ENCODE measurements around the gene TEDC1.
A peak's percentile ranks its signal among the peaks of the same experiment; 100 is the strongest.

TEDC1 gene

DNA sequence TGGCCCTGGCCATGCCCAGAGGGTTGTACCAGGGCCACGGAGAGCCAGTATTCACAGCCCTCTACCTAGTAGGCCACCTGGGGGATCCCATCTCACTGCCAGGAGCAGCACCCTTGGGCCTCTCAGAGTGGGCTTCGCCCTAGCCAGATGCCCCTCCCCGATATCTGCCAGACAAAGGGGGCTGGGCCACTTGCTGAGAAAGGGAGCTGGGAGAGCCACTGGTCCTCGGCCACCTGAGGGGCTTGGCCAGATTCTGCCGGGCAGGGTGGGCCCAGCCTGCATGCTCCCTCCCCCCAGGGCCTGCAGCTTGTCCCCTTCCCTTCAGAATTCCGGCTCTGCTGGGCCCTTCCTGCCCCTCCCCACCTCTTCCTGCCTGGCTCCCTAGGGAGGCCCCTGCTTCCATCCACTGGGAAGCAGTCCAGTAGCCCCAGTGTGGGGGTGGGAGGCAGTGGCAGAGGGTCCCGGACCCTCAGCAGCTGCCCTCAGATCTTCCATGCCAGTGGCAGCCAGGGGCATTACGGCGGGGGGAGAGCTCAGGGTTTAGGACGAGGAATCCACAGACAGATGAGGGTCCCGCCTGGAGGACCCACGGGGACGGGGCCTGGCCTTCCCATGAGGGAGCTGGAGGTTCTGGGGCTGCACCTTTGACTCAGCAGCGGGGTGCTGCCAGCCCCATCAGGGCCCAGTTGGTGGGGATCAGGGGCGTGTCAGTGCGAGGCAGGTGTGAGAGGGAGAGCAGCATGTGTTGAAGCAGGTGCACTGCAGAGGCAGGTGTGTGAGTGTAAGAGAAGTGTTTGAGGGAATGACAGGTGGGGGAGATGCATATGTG, 14.0 kb upstream of the TEDC1 start:
- FAIRE-seq (no peak), DNase-seq (ENCODE audit: insufficient read length) (no peak)
- TF ChIP-seq POLR2AphosphoS5 (IDR thresholded peaks at IDR 0.05; ENCODE audit: low read depth, low read length) (no peak), TAF1 (IDR thresholded peaks at IDR 0.05; ENCODE audit: borderline replicate concordance, low read depth, low read length) (no peak), POLR2A (IDR thresholded peaks at IDR 0.05; ENCODE audit: low read depth, low read length) (no peak)

- FAIRE-seq = no peak
- no peak for TF ChIP-seq POLR2A (IDR thresholded peaks at IDR 0.05; ENCODE audit: low read depth, low read length)
- TF ChIP-seq POLR2AphosphoS5 (IDR thresholded peaks at IDR 0.05; ENCODE audit: low read depth, low read length) = no peak
- no peak for TF ChIP-seq TAF1 (IDR thresholded peaks at IDR 0.05; ENCODE audit: borderline replicate concordance, low read depth, low read length)
Measured at GRCh38 chr14:105477660-105478397, 13.2 kb upstream of the TEDC1 start.

GRCh38 chr14:105478398-105479251, 12.4 kb upstream of the TEDC1 start:
- TF ChIP-seq POLR2A (IDR thresholded peaks at IDR 0.05; ENCODE audit: low read depth, low read length) (no peak), POLR2AphosphoS5 (IDR thresholded peaks at IDR 0.05; ENCODE audit: low read depth, low read length) (no peak), TAF1 (IDR thresholded peaks at IDR 0.05; ENCODE audit: borderline replicate concordance, low read depth, low read length) (no peak)
- DNase-seq (ENCODE audit: insufficient read length) (no peak), FAIRE-seq (no peak)

More at GRCh38 chr14:105477660-105478397, 13.2 kb upstream of the TEDC1 start:
- no peak for DNase-seq (ENCODE audit: insufficient read length)

DNA sequence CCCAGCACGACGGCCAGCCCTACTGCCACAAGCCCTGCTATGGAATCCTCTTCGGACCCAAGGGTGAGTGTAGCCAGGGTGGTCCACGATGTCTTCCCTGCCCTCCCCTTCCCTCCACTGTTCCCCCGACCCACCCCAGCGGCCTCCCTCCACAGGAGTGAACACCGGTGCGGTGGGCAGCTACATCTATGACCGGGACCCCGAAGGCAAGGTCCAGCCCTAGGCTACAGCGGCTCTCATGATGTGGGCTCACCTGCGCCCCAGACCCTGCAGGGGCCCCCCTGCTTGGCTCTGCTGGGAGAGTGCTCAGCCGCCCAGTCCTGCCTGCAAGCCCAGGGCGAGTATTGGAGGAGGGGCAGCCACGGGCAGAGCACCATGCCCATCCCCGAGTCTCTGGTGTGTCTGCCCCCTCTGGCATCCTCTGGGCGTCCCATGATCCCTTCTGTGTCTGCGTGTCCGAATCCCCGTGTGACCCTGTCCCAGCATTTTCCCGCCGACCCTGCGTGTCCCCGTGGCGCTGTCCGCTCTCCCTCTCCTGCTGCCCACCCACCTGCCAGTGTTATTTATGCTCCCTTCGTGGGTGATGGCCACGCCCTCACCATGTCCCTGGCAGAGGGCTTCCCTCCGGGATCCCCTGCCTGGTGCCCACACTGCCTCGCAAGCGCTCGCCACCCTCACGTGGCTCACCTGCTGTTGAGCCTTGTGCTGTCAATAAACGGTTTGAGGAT, 11.5 kb upstream of the TEDC1 start:
- TF ChIP-seq POLR2AphosphoS5 (IDR thresholded peaks at IDR 0.05; ENCODE audit: low read depth, low read length) = no peak
- no peak for TF ChIP-seq TAF1 (IDR thresholded peaks at IDR 0.05; ENCODE audit: borderline replicate concordance, low read depth, low read length)
- TF ChIP-seq POLR2A (IDR thresholded peaks at IDR 0.05; ENCODE audit: low read depth, low read length) = no peak
- no peak for FAIRE-seq
- no peak for DNase-seq (ENCODE audit: insufficient read length)

- FAIRE-seq (no peak), DNase-seq (ENCODE audit: insufficient read length) (no peak)
- TF ChIP-seq POLR2AphosphoS5 (IDR thresholded peaks at IDR 0.05; ENCODE audit: low read depth, low read length) (no peak), TAF1 (IDR thresholded peaks at IDR 0.05; ENCODE audit: borderline replicate concordance, low read depth, low read length) (no peak), POLR2A (IDR thresholded peaks at IDR 0.05; ENCODE audit: low read depth, low read length) (no peak)
Measured at GRCh38 chr14:105480199-105480746, 10.8 kb upstream of the TEDC1 start.

- DNase-seq (ENCODE audit: insufficient read length) = peak; percentile 98
- peak; percentile 98 for FAIRE-seq
- TF ChIP-seq POLR2A (IDR thresholded peaks at IDR 0.05; ENCODE audit: low read depth, low read length) (no peak; the same call in 1 of the 2 replicates), POLR2AphosphoS5 (IDR thresholded peaks at IDR 0.05; ENCODE audit: low read depth, low read length) (no peak), TAF1 (IDR thresholded peaks at IDR 0.05; ENCODE audit: borderline replicate concordance, low read depth, low read length) (0 out of 2 replicates have a peak, but pooled peaks have one; percentile 21)
Measured at GRCh38 chr14:105480807-105481801, 9.9 kb upstream of the TEDC1 start.

- peak; percentile 97 for DNase-seq (ENCODE audit: insufficient read length)
- peak; percentile 94 for FAIRE-seq
- TF ChIP-seq POLR2AphosphoS5 (IDR thresholded peaks at IDR 0.05; ENCODE audit: low read depth, low read length) (no peak), POLR2A (IDR thresholded peaks at IDR 0.05; ENCODE audit: low read depth, low read length) (no peak), TAF1 (IDR thresholded peaks at IDR 0.05; ENCODE audit: borderline replicate concordance, low read depth, low read length) (no peak)
Measured at GRCh38 chr14:105481886-105482457, 9.1 kb upstream of the TEDC1 start.

DNA sequence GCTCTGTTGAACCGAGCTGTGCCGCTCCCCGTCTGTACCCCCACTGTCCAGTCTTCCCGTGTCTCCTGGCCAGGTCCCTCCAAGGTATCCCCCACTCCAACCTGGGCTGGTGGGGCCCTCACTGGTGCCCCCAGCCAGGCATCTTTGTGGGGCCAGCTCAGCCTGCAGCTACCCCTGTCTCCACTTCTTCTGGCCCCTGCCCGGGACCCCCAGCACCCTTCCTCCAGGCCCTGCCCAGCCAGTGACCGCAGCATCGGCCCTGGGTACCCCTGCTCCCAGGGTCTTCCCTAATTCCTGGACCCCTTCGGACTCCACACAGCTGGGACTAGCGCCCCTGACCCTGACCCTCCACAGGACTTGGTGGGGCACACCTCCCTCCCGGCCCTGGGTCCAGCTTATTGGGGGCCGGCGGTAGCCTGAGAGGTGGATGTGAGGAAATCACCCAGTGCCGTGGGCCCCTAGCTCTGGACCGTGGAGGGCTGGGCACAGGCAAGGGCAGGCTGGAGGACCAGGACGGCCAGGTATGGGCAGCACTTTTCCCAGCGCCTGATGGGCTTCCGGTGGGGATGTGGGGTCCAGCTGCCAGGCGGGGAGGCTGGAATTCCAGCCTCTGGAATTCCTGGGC, 8.4 kb upstream of the TEDC1 start:
- FAIRE-seq (no peak), DNase-seq (ENCODE audit: insufficient read length) (no peak)
- TF ChIP-seq TAF1 (IDR thresholded peaks at IDR 0.05; ENCODE audit: borderline replicate concordance, low read depth, low read length) = no peak
- no peak for TF ChIP-seq POLR2A (IDR thresholded peaks at IDR 0.05; ENCODE audit: low read depth, low read length)
